Activated CD8-positive, alpha-beta memory T cell treated with anti-CD3 and anti-CD28 coated beads, Interleukin-2, amount 50 U/mL, for 1 hour (primary cell): ENCODE data around the gene TAS2R10.

Experiments used
- DNase-seq: peaks from one replicate; pipeline ENCODE4 v3.0.0-alpha.2; 2020; ENCODE audit errors: extremely low read depth

TAS2R10 gene

DNA sequence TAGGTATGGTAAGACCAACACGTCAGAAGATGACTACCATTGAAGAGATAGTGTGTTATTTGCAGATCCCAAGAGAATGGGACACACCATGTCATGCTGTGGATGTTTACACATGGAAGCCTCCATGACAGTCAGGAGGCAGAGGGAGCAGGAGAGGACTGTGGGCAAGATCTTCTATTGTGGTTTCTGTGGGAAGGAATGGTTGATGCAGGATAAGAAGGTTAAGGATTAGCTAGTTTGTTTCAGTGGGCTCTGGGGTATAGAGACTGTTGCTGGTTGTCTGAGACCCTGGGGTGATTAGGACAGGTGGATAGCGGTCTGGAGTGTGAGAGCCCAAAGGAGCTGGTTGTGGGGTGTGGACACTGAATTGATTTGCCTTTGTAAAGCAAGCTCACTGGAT, 47.1 kb downstream of the TAS2R10 start:
- DNase-seq = no peak
